Panc1 (cell line): Measurements from ENCODE around the gene PRPF31.

Experiments
- TCF7L2 ChIP-seq: IDR thresholded peaks from 2 replicates; pipeline ENCODE4 v1.6.1; 2011; ENCODE audit warnings: mild to moderate bottlenecking, low read depth, low read length, inconsistent platforms
- TF ChIP-seq, protein P1 (sequence below): fragments of 450-650 bp; IDR thresholded peaks from 2 replicates; pipeline ENCODE4 v1.5.1; 2017; ENCODE audit warnings: mild to moderate bottlenecking

- TF ChIP-seq, protein P1, sequence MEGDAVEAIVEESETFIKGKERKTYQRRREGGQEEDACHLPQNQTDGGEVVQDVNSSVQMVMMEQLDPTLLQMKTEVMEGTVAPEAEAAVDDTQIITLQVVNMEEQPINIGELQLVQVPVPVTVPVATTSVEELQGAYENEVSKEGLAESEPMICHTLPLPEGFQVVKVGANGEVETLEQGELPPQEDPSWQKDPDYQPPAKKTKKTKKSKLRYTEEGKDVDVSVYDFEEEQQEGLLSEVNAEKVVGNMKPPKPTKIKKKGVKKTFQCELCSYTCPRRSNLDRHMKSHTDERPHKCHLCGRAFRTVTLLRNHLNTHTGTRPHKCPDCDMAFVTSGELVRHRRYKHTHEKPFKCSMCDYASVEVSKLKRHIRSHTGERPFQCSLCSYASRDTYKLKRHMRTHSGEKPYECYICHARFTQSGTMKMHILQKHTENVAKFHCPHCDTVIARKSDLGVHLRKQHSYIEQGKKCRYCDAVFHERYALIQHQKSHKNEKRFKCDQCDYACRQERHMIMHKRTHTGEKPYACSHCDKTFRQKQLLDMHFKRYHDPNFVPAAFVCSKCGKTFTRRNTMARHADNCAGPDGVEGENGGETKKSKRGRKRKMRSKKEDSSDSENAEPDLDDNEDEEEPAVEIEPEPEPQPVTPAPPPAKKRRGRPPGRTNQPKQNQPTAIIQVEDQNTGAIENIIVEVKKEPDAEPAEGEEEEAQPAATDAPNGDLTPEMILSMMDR = no peak
- no peak for TF ChIP-seq TCF7L2
These were observed 32.1 kb downstream of the PRPF31 start for GRCh38 chr19:54147676-54148075.
